A549 (cell line): ENCODE measurements around the gene OR2V1. TPM values are rescaled to one million over a fixed set of nuclear protein-coding genes. Genes with fewer than 3 reads are reported as not detected.
A peak's percentile ranks its signal among the peaks of the same experiment; 100 is the strongest.
"Not testable (repeated sequence)": the region's sequence is repeated elsewhere in the genome, so short reads cannot be mapped to it uniquely, and the experiment has no call there.

ENCODE experiments used
- ATAC-seq, 2 experiments: fragments of 200-7000 bp in 1 of 2; fragments of >200 bp in 1 of 2; cut with Nextera tagmentation in 1 of 2; cut with Tn5 transposase in 1 of 2; 3 replicates each; pipeline versions ENCODE4 v1.8.0 to v1.9.1; 2018 to 2020; ENCODE audit warnings: mild to moderate bottlenecking in 1 of 2, moderate library complexity in 1 of 2
- CTCF ChIA-PET: fragments of 300-600 bp; sonication (Branson Sonifier 250); formaldehyde crosslinking; extraction: SDS; loops from one replicate; lab custom pipeline; 2021; ENCODE audit warnings: antibody characterized with exemption, inconsistent platforms; lab: Yijun Ruan, JAX
- POLR2A ChIA-PET: fragments of 350-600 bp; formaldehyde crosslinking; extraction: SDS; loops from one replicate; lab custom pipeline; 2021; ENCODE audit warnings: antibody characterized with exemption, inconsistent platforms; lab: Yijun Ruan, JAX
- DNase-seq, 2 experiments: peaks; one replicate each; pipeline versions ENCODE4 v3.0.0 to v3.0.0-alpha.2; 2011 to 2016; ENCODE audit warnings: low read depth in 1 of 2, low spot score in 1 of 2
- FAIRE-seq: peaks from 2 replicates; lab custom pipeline; 2011; peaks lifted over from hg19 to GRCh38; lab: Jason Lieb, UNC
- H3K27ac ChIP-seq, 2 experiments: fragments of >200 bp; sonication (Bioruptor Twin); formaldehyde crosslinking; 3 replicates each; pipeline ENCODE4 v1.5.1; 2016 to 2017
- H3K4me1 ChIP-seq: fragments of >200 bp; sonication (Bioruptor Twin); formaldehyde crosslinking; 3 replicates; pipeline ENCODE4 v1.6.1; 2016
- H3K4me2 ChIP-seq: fragments of >200 bp; sonication (Bioruptor Twin); formaldehyde crosslinking; 3 replicates; pipeline ENCODE4 v1.6.1; 2016
- H3K4me3 ChIP-seq: fragments of >200 bp; sonication (Bioruptor Twin); formaldehyde crosslinking; 3 replicates; pipeline ENCODE4 v1.5.1; 2016
- H3K9me3 ChIP-seq: fragments of >200 bp; sonication (Bioruptor Twin); formaldehyde crosslinking; 3 replicates; pipeline ENCODE4 v1.6.1; 2016
- BCL3 ChIP-seq: fragments of >200 bp; sonication (Bioruptor Twin); formaldehyde crosslinking; IDR thresholded peaks from 3 replicates; pipeline ENCODE4 v1.6.1; 2016
- CHD4 ChIP-seq: fragments of 200-600 bp; sonication (generic); IDR thresholded peaks from 2 replicates; pipeline ENCODE4 v1.6.1; 2016; ENCODE audit warnings: antibody characterized with exemption, mild to moderate bottlenecking, borderline replicate concordance
- HOXA7 ChIP-seq: fragments of 250-450 bp; sonication (Bioruptor Pico); IDR thresholded peaks from 2 replicates; pipeline ENCODE4 v1.5.0; 2020; ENCODE audit warnings: mild to moderate bottlenecking, moderate library complexity
- HOXB13 ChIP-seq: fragments of 250-450 bp; sonication (Bioruptor Pico); IDR thresholded peaks from 2 replicates; pipeline ENCODE4 v1.5.0; 2020; ENCODE audit warnings: low read depth, mild to moderate bottlenecking, moderate library complexity
- JUN ChIP-seq, 2 experiments: fragments of >200 bp; sonication (Bioruptor Twin); formaldehyde crosslinking; IDR thresholded peaks; 2 replicates in 1 of 2; 3 replicates in 1 of 2; pipeline ENCODE4 v1.6.1; 2016 to 2017
- NFE2L2 ChIP-seq: fragments of 150-350 bp; conservative IDR thresholded peaks from 2 replicates; pipeline ENCODE4 v1.6.1; 2014; ENCODE audit warnings: low read length
- NPAS2 ChIP-seq: fragments of 250-450 bp; sonication (Bioruptor Pico); IDR thresholded peaks from 2 replicates; pipeline ENCODE4 v1.8.0; 2022; ENCODE audit warnings: mild to moderate bottlenecking, moderate library complexity, borderline replicate concordance
- PHF8 ChIP-seq: fragments of 200-600 bp; sonication (generic); IDR thresholded peaks from 2 replicates; pipeline ENCODE4 v1.6.1; 2016; ENCODE audit warnings: low read depth, mild to moderate bottlenecking, antibody characterized with exemption, moderate library complexity, borderline replicate concordance
- POLR2A ChIP-seq: IDR thresholded peaks from 2 replicates; pipeline ENCODE4 v1.6.1; 2012; ENCODE audit warnings: mild to moderate bottlenecking, low read length
- POLR2AphosphoS2 ChIP-seq: conservative IDR thresholded peaks from 2 replicates; pipeline ENCODE4 v1.6.1; 2012; ENCODE audit warnings: low read length, improper control_type of control experiment, inconsistent platforms
- RARB ChIP-seq: fragments of 250-450 bp; sonication (Bioruptor Pico); IDR thresholded peaks from 2 replicates; pipeline ENCODE4 v1.8.0; 2021; ENCODE audit warnings: mild to moderate bottlenecking, moderate library complexity
- RCOR1 ChIP-seq: fragments of 150-350 bp; IDR thresholded peaks from 2 replicates; pipeline ENCODE4 v1.6.1; 2014; ENCODE audit warnings: antibody characterized with exemption, low read length, low read depth
- SMC3 ChIP-seq: fragments of >200 bp; sonication (Bioruptor Twin); formaldehyde crosslinking; IDR thresholded peaks from 3 replicates; pipeline ENCODE4 v1.6.1; 2018; ENCODE audit warnings: inconsistent platforms
- SREBF2 ChIP-seq: fragments of 450-650 bp; IDR thresholded peaks from 2 replicates; pipeline ENCODE4 v1.6.1; 2014; ENCODE audit warnings: mild to moderate bottlenecking, moderate library complexity
- WGBS: methylation state at CpG from one replicate; pipeline ENCODE4 v1.1.6; 2017; ENCODE audit errors: missing lambda C conversion rate; 5-methylcytosine and 5-hydroxymethylcytosine counted together
- polyA plus RNA-seq, 4 experiments: library from polyadenylated mRNA; depleted of rRNA in 3 of 4; stranded (reverse); fragments of >200 nt; fragmentation: RNase III in 1 of 4; extraction: RNeasy Plus Mini Kit Qiagen cat#74134 plus additional on column Dnase treatment in 1 of 4; gene quantifications; 2 replicates in 3 of 4; 3 replicates in 1 of 4; pipeline ENCODE4 v1.2.3, GENCODE V29; 2011 to 2017

Gene OR2V1
- polyA plus RNA-seq, 2 of the 4 experiments (the other 2 are of a cell fraction) = not detected

GRCh38 chr5:181111010-181111409 lies 20.0 kb downstream of the OR2V1 start (continued):
- TF ChIP-seq HOXB13 (CRISPR knock-in tag) (no peak), NPAS2 (CRISPR knock-in tag) (no peak), PHF8 (no peak), POLR2A (no peak)

- ATAC-seq = no peak
- TF ChIP-seq SMC3 (no peak), BCL3 (no peak)
- FAIRE-seq = no peak
- 78% methylated on average over 11 of the region's 11 CpGs for WGBS
- Histone ChIP-seq H3K4me2 (no peak overlapping the region), H3K4me3 (no peak overlapping the region), H3K4me1 (no peaks in the 10 kb centered on the region), H3K27ac (no peak overlapping the region), H3K9me3 (no peaks in the 10 kb centered on the region)
- ChIA-PET CTCF (interaction anchor here (1.1 to 1.9 kb wide), 4 partner anchors 50 to 78 kb away, joined by 4 to 7 read pairs (median 4); no protein-coding TSS in a partner anchor), POLR2A (no interaction called here)
- DNase-seq = no peak
Observed at GRCh38 chr5:181109489-181110013, 21.4 kb downstream of the OR2V1 start.

GRCh38 chr5:181108578-181109165 lies 22.3 kb downstream of the OR2V1 start:
- TF ChIP-seq CHD4 = no peak
- TF ChIP-seq HOXA7 (CRISPR knock-in tag) = no peak
- TF ChIP-seq JUN (IDR thresholded peaks at IDR 0.05) = no peak
- 56% methylated on average over 14 of the region's 14 CpGs for WGBS
- no peaks in the 10 kb centered on the region for H3K4me1 ChIP-seq

GRCh38 chr5:181107699-181108098 lies 23.3 kb downstream of the OR2V1 start:
- CTCF ChIA-PET = interaction anchor here (0.6 to 1.9 kb wide), 6 partner anchors 11 to 295 kb away, joined by 3 to 7 read pairs (median 4); no protein-coding TSS in a partner anchor
- 74% methylated on average over 9 of the region's 9 CpGs for WGBS

More at GRCh38 chr5:181108578-181109165, 22.3 kb downstream of the OR2V1 start:
- no peak for ATAC-seq
- no peak for DNase-seq
- Histone ChIP-seq H3K4me2 (no peak overlapping the region), H3K4me3 (no peak overlapping the region), H3K27ac (no peak overlapping the region), H3K9me3 (no peaks in the 10 kb centered on the region)
- FAIRE-seq = no peak
- POLR2A ChIA-PET = no interaction called here
- CTCF ChIA-PET = interaction anchor here (0.6 to 1.9 kb wide), 6 partner anchors 20 to 841 kb away, joined by 3 to 7 read pairs (median 4); no protein-coding TSS in a partner anchor

DNA sequence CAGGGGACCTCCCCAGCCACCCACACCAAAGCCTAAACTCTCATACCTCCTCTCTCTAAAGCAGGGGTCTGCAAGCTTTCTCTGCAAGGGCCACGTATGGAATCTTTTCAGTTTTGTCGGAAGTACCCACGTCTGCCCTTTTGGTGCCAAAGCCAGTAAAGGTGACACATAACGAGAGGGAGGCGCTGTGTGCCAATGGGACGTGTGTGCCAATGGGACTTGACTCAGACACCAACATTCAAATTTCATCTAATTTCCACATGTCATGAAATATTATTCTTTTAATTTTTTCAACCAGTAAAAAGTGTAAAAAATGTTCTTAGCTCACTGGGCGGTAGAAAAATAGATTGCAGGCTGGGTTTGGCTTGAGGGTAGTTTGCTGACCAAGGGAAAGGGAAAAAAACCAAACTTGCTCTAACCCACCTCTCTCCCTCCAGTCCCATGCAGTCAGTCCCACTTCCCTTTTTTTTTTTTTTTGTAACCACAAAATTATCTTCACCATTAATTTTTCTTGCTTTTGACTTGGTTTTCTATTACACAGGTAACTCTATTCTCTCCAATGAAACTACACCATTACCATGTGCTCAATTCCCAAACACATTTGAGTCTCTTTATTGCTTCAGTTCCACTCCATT lies 25.5 kb downstream of the OR2V1 start:
- WGBS = 70% methylated on average over 7 of the region's 7 CpGs
- ATAC-seq = no peak
- no peaks in the 10 kb centered on the region for H3K9me3 ChIP-seq
- H3K27ac ChIP-seq = 0 out of 6 replicates have a peak overlapping the region, but pooled peaks of 1 of the 2 experiments have one; percentile 13
- CTCF ChIA-PET = interaction anchor here (1.3 kb wide), 1 partner anchor 236 kb away, joined by 4 read pairs; no protein-coding TSS in a partner anchor
- no peak overlapping the region for H3K4me3 ChIP-seq
- no peak for TF ChIP-seq RCOR1
- no peak for TF ChIP-seq RARB (CRISPR knock-in tag)
- no peak for TF ChIP-seq NFE2L2
- no peak for TF ChIP-seq SREBF2
- TF ChIP-seq, all 56 proteins: peak for 0
- no peak for DNase-seq
- Histone ChIP-seq H3K4me2 (peak overlapping the region; percentile 60; the same call in 2 of the 3 replicates), H3K4me1 (no peaks in the 10 kb centered on the region)
- FAIRE-seq = no peak
- POLR2A ChIA-PET = no interaction called here

More at GRCh38 chr5:181107699-181108098, 23.3 kb downstream of the OR2V1 start:
- DNase-seq (no peak), FAIRE-seq (no peak), ATAC-seq (no peak)
- H3K4me2 ChIP-seq = no peak overlapping the region
- H3K27ac ChIP-seq = no peak overlapping the region
- TF ChIP-seq CHD4 = no peak
- TF ChIP-seq POLR2AphosphoS2 = no peak
- H3K4me1 ChIP-seq = no peaks in the 10 kb centered on the region
- no peaks in the 10 kb centered on the region for H3K9me3 ChIP-seq
- H3K4me3 ChIP-seq = no peak overlapping the region
- POLR2A ChIA-PET = no interaction called here

GRCh38 chr5:181104606-181105390 lies 26.2 kb downstream of the OR2V1 start:
- ATAC-seq (peak in 1 of 2 experiments; percentile 12; a peak in 3 of 6 replicates), FAIRE-seq (peak; percentile 94), DNase-seq (peak in 1 of 2 experiments; percentile 30)
- Histone ChIP-seq H3K4me2 (peak overlapping the region; percentile 60), H3K27ac (0 out of 6 replicates have a peak overlapping the region, but pooled peaks of 1 of the 2 experiments have one; percentile 13)
- H3K9me3 ChIP-seq, H3K4me1 ChIP-seq, H3K4me3 ChIP-seq: not testable (repeated sequence)
- CTCF ChIA-PET = interaction anchor here (1.3 kb wide), 1 partner anchor 235 kb away, joined by 4 read pairs; no protein-coding TSS in a partner anchor
- POLR2A ChIA-PET = interaction anchor here (0.6 kb wide), 1 partner anchor 244 kb away, joined by 4 read pairs; no protein-coding TSS in a partner anchor
- 77% methylated on average over 17 of the region's 20 CpGs for WGBS

- ChIA-PET POLR2A (interaction anchor here (0.6 kb wide), 1 partner anchor 244 kb away, joined by 4 read pairs; no protein-coding TSS in a partner anchor), CTCF (interaction anchor here (1.3 kb wide), 1 partner anchor 47 kb away, joined by 4 read pairs; no protein-coding TSS in a partner anchor)
- FAIRE-seq, H3K4me1 ChIP-seq, H3K9me3 ChIP-seq, H3K27ac ChIP-seq: not testable (repeated sequence)
- peak in 1 of 2 experiments; percentile 34 for DNase-seq
- Histone ChIP-seq H3K4me2 (peak overlapping the region; percentile 55), H3K4me3 (peak overlapping the region; percentile 30; the same call in 1 of the 3 replicates)
- peak; percentile 1 to 2; a peak in 3 of 6 replicates for ATAC-seq
- 47% methylated on average over 5 of the region's 5 CpGs for WGBS
Observed at GRCh38 chr5:181104259-181104568, 26.8 kb downstream of the OR2V1 start.
